ENCODE measurements around the gene SIGLEC14.
A peak's percentile ranks its signal among the peaks of the same experiment; 100 is the strongest.

The SIGLEC14 gene

DNA sequence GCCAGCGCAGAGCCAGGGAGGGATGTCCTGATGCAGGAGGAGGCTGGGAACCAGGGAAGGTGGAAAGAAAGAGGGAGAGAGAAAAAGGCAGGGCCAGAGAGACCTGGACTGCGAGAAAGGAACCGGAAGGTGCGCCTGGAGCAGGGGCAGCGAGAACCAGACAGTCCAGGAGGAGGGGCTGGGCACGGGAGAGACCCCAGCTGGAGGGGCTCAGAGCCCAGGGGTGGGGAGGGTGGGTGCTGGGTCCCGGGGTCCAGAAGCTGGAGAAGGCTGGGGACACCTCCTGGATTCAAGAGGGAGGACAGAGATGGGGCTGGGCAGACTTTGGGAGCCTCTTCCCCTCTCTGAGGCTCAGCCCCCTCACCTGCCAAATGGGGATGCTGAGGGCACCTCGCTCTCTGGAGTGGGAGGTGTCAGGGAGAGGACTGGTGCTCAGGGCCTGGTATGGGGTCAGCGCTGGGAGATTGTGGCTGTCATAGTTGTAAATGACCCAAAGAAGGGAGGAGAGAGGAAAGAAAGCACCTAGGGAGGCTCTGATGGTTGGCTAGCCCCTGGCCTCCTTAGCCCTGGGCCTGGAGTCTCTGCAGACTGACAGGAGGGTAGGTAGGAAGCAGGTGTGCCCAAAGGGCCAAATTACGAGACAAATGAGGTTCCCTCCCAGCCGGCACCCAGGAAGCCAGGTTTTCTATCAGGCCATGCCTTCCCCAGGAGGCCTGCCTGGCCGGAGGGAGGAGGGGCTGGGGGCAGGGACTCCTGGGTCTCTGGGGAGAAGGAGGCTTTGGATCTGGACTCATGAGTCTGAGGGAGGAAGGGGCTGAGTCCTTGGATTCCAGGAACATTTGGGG lies 45.2 kb upstream of the SIGLEC14 start:
- peak overlapping the region; percentile 85 for H3K4me3 ChIP-seq (ENCODE audit: low read length)
- TF ChIP-seq, protein P1, sequence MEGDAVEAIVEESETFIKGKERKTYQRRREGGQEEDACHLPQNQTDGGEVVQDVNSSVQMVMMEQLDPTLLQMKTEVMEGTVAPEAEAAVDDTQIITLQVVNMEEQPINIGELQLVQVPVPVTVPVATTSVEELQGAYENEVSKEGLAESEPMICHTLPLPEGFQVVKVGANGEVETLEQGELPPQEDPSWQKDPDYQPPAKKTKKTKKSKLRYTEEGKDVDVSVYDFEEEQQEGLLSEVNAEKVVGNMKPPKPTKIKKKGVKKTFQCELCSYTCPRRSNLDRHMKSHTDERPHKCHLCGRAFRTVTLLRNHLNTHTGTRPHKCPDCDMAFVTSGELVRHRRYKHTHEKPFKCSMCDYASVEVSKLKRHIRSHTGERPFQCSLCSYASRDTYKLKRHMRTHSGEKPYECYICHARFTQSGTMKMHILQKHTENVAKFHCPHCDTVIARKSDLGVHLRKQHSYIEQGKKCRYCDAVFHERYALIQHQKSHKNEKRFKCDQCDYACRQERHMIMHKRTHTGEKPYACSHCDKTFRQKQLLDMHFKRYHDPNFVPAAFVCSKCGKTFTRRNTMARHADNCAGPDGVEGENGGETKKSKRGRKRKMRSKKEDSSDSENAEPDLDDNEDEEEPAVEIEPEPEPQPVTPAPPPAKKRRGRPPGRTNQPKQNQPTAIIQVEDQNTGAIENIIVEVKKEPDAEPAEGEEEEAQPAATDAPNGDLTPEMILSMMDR (IDR thresholded peaks at IDR 0.05; ENCODE audit: insufficient read depth, low read depth, low read length, missing control alignments): no peak
- DNase-seq (ENCODE audit: low read depth): no peak

DNA sequence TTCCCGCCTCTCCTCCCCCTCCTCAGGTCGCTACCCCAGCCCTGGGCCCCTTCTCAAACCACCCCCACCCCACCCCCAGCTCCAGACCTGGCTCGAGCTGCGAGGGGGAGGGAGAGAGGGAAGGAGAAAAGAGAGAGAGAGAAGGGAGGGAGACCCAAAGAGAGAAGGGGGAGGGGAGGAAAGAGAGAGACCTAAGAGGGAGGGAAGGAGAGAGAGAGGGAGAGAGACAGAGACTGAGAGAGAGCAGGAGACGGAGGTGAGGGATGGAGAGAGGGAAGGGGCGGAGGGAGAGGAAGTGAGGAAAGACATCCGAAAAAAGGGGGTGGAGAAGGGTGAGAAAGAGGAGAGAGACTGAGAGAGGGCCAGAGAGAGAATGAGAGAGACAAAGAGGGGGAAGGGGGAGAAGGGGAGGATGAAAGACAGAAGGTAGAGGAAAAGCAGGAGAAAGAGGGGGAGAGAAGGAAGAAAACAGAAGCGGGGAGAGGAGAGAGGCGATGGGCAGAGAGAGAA lies 44.5 kb upstream of the SIGLEC14 start:
- H3K4me3 ChIP-seq (ENCODE audit: low read length): peak overlapping the region; percentile 85
- TF ChIP-seq, protein P1 (IDR thresholded peaks at IDR 0.05; ENCODE audit: insufficient read depth, low read depth, low read length, missing control alignments): no peak
- DNase-seq (ENCODE audit: low read depth): peak; percentile 18

DNA sequence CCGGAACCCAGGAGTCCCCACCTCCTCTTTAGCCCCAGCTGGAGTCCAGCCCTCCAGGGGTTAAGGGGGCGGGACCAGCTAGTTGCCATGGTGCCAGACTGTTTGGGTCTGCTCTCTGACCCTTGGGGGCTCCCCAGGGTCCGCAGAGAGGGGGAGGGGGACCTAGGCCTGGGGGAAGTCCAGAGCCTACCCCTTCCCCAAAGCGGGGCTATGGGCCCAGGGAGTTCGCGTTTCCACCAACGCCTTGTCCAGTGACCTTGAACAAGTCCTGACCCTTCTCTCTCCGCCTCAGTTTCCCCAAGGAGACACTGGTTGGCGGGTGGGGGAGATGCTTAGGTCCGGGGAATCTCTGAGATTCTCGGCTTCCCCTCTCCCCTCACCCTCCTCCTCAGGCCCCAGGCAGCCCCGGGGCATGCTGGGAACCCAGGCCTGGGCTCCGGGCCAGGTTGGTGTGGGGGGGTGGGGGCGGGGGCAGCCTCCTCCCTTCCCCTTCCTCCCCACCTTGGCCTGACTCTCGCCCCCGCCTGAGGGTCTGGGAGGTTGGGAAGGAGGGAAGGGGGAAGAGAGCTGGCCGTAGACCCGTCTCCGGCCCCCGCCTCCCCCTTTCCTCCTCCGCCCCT lies 43.9 kb upstream of the SIGLEC14 start:
- peak; percentile 59 for DNase-seq (ENCODE audit: low read depth)
- TF ChIP-seq, protein P1 (IDR thresholded peaks at IDR 0.05; ENCODE audit: insufficient read depth, low read depth, low read length, missing control alignments): no peak
- H3K4me3 ChIP-seq (ENCODE audit: low read length): peak overlapping the region; percentile 85

DNA sequence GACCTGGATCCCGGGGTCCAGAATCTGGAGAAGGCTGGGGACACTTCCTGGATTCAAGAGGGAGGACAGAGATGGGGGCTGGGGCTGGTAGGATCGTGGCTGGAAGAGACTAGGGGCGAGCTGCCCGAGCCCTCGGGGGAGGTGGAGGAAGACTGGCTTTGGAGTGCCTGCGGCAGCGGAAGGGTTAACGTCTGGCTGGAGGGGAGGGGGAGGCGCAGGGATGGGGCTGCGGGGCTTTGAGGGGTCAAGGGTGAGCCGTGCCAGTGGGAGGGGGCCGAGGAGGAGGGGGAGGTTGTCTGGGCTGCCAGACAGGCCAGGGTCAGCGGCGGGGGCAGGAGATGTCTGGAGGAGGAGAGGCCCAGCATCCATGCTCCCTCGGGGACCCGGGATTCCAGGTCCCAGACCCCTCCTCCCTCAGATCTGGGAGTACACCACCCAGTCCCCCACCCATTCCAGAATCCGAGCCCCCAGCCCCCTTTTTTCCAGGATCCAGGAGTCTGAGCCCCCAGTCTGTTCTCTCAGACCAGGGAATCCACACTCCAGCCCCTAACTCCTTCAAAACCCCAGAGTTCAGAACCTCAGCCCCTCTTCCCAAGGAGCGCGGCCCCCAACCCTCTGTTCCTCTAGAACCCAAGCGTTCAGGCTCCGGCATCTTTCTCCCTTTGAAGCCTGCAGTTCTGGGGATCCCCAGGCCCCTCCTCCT lies 43.3 kb upstream of the SIGLEC14 start:
- TF ChIP-seq, protein P1 (IDR thresholded peaks at IDR 0.05; ENCODE audit: insufficient read depth, low read depth, low read length, missing control alignments): no peak
- peak overlapping the region; percentile 85 for H3K4me3 ChIP-seq (ENCODE audit: low read length)
- DNase-seq (ENCODE audit: low read depth): peak; percentile 14

DNA sequence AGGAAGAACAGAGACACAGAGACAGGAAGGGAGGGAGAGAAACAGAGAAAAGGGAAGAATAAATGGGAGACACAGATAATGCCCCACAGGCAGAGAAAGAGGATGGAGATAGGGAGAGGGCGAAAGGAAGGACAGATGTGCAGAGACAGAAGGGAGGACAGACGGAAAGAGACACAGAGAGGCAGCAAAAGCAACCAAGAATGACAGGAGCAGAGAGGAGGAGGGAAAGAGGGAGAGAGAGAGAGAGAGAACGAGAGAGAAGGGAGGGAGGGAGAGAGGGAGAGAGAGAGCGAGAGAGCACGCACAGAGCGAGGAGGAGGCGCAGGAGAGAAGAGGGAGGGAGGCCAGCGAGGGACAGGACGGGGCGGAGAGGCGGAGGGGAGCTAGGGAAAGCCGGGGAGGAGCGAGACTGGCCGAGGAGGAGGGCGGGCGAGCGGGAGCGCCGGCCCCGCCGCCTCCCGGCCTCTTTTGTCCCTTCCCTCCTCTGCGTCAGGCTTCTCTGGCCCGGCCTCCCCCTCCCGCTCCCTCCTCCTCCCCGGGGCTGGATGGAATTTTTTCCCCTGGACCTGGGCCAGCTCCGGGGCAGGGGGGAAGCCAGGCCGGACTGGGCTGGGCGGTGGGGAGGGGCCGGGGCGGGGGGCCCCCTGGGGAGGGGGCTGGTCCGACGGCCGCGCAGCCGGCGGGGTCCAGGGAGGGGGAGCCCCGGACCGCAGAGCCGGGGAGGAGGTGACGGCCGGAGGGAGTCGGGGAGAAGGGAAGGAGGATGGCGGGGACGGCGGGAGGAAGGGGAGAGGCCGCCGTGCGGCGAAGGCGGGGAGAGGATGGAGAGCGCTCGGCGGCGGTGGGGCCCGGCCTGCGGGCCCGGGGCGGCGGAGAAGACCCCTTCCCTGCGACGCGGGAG lies 42.3 kb upstream of the SIGLEC14 start:
- H3K4me3 ChIP-seq (ENCODE audit: low read length): peak overlapping the region; percentile 85
- TF ChIP-seq, protein P1 (IDR thresholded peaks at IDR 0.05; ENCODE audit: insufficient read depth, low read depth, low read length, missing control alignments): no peak
- peak; percentile 95 for DNase-seq (ENCODE audit: low read depth)
